Measurements from ENCODE around the gene GNGT1. TPM values are rescaled to one million over a fixed set of nuclear protein-coding genes. Genes with fewer than 3 reads are reported as not detected.
"Not testable (repeated sequence)": the region's sequence is repeated elsewhere in the genome, so short reads cannot be mapped to it uniquely, and the experiment has no call there.

GNGT1 gene
- polyA plus RNA-seq, 2 of the 4 experiments (the other 2 are of a cell fraction): not detected

DNA sequence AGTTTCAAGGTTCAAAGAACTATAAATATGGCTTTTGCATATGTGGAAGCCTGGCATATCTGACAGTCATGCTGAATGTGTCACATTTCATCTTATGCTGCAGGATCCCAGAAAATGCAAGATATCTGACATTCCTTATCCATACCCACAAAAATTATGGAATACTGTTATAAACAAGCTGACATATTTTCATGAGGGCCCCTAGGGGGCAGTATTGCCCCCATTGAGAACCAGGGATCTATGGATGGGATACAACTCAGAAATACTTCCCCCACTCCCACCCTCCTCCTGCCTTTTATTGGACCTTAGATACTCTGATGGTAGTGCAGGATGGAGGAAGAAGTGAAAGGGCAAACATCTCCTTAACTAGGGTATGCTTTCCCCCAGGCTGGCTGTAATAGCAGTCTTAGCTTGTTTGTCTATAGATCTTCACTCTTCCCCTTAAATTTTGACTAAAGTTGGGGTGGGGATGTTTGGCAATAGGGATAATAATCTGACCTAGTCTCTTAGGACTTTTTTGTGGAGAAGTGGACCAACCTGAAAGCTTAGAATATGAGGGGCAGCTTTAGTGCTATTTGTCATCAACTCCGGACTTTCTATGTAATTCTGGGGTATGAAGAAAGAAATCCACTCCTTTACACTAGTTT, 3.5 kb upstream of the GNGT1 start:
- peak; percentile 92 for FAIRE-seq
- peak; percentile 39 to 82; a peak in 3 of 6 replicates for ATAC-seq
- DNase-seq (ENCODE audit: low read depth in 1 of 2, low spot score in 1 of 2): peak in 1 of 2 experiments; percentile 74

DNA sequence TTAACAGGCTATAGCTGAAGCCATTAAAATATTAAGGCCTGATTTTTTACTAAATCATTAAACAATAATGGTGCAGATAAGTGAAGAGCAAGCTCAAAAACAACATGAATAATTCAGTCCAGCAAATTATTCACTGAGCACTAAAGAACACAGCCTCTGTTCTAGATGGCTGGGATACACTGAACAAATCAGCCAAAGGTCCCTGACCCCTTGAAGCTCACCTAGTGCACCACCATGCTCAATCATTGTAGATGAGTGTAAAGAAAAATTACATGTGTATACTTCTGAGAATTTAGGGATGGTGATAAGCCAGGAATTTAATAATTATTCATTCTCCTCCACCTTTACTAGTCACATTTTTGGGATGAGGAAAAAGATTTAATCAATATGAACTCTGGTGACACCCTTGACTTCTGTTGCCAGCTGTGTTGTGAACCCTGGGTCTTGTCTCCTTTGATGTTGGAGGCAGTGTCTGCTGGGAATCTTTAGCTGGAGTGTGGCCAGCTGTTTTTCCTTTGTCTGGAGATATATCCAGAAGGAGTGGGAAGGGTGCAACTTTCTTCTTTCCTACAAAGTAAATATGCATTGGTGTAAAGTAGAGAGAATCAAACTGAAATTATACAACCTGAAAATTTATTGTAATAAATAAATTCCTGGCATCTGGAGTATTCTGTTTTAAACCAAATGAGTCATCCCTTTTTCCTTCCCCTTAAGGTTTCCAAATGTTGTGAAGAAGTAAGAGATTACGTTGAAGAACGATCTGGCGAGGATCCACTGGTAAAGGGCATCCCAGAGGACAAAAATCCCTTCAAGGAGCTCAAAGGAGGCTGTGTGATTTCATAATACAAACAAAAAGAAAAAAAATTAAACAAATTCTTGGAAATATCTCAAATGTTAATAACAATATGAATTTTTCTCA, 4.0 kb downstream of the GNGT1 start:
- Histone ChIP-seq H3K4me1 (peaks cover 76% of the 10 kb centered on the region), H3K4me2 (peak overlapping the region; percentile 64), H3K9me3 (no peaks in the 10 kb centered on the region), H3K4me3 (no peak overlapping the region), H3K27ac (peak overlapping the region; percentile 67 to 88)
- ChIA-PET POLR2A (interaction anchor here (0.6 to 3.9 kb wide), 4 partner anchors 11 to 20 kb away, joined by 3 to 29 read pairs (median 14); partner anchors contain the start of genes GNG11 and TFPI2), CTCF (interaction anchor here (0.6 to 1.5 kb wide), 4 partner anchors 10 to 46 kb away, joined by 3 to 8 read pairs (median 3); partner anchors contain the start of gene GNG11)
- ATAC-seq (peak; percentile 61 to 63), FAIRE-seq (peak; percentile 98), DNase-seq (ENCODE audit: low read depth in 1 of 2, low spot score in 1 of 2) (peak in 1 of 2 experiments; percentile 79)
- WGBS (ENCODE audit: missing lambda C conversion rate): under 1% methylated on average over 3 of the region's 3 CpGs
- peak in 1 of 2 experiments; percentile 36; a peak in 1 of 5 replicates for TF ChIP-seq RAD21 (conservative IDR thresholded peaks at IDR 0.05 in 1 of 2, IDR thresholded peaks at IDR 0.05 in 1 of 2)
- TF ChIP-seq FOSL2 (IDR thresholded peaks at IDR 0.05): peak; percentile 92
- TF ChIP-seq FOSL2 (CRISPR knock-in tag; IDR thresholded peaks at IDR 0.05): peak; percentile 66
- no peak for TF ChIP-seq HEYL (CRISPR knock-in tag; IDR thresholded peaks at IDR 0.05)
- peak; percentile 97 for TF ChIP-seq JUNB (IDR thresholded peaks at IDR 0.05)
- peak; percentile 87 to 92; a peak in 4 of 5 replicates for TF ChIP-seq JUN (IDR thresholded peaks at IDR 0.05)
- TF ChIP-seq KDM1A (IDR thresholded peaks at IDR 0.05; ENCODE audit: low read depth): no peak
- TF ChIP-seq GATA3 (IDR thresholded peaks at IDR 0.05; ENCODE audit: borderline replicate concordance): peak; percentile 78
- TF ChIP-seq CEBPB (IDR thresholded peaks at IDR 0.05): peak; percentile 66 to 72
- TF ChIP-seq, protein P1, sequence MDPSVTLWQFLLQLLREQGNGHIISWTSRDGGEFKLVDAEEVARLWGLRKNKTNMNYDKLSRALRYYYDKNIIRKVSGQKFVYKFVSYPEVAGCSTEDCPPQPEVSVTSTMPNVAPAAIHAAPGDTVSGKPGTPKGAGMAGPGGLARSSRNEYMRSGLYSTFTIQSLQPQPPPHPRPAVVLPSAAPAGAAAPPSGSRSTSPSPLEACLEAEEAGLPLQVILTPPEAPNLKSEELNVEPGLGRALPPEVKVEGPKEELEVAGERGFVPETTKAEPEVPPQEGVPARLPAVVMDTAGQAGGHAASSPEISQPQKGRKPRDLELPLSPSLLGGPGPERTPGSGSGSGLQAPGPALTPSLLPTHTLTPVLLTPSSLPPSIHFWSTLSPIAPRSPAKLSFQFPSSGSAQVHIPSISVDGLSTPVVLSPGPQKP (IDR thresholded peaks at IDR 0.05; ENCODE audit: low read depth, low read length): no peak
- no peak for TF ChIP-seq NR3C1 (IDR thresholded peaks at IDR 0.05)
- TF ChIP-seq, protein P2, sequence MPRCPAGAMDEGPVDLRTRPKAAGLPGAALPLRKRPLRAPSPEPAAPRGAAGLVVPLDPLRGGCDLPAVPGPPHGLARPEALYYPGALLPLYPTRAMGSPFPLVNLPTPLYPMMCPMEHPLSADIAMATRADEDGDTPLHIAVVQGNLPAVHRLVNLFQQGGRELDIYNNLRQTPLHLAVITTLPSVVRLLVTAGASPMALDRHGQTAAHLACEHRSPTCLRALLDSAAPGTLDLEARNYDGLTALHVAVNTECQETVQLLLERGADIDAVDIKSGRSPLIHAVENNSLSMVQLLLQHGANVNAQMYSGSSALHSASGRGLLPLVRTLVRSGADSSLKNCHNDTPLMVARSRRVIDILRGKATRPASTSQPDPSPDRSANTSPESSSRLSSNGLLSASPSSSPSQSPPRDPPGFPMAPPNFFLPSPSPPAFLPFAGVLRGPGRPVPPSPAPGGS (IDR thresholded peaks at IDR 0.05): peak; percentile 77; the same call in 2 of the 3 replicates
- TF ChIP-seq EP300 (IDR thresholded peaks at IDR 0.05): peak; percentile 83 to 89; a peak in 4 of 5 replicates

More for the DNA sequence above, 3.5 kb upstream of the GNGT1 start:
- no peak overlapping the region for H3K4me3 ChIP-seq
- H3K27ac ChIP-seq: peak overlapping the region in 1 of 2 experiments; percentile 62; a peak in 3 of 6 replicates
- H3K9me3 ChIP-seq: no peaks in the 10 kb centered on the region
- peaks cover 25% of the 10 kb centered on the region for H3K4me1 ChIP-seq
- 100% methylated on average over 1 of the region's 1 CpG for WGBS (ENCODE audit: missing lambda C conversion rate)
- CTCF ChIA-PET: interaction anchor here (0.6 to 4.1 kb wide), 15 partner anchors 12 to 345 kb away, joined by 3 to 45 read pairs (median 3); partner anchors contain the start of genes GNG11 and TFPI2
- peak; percentile 74 to 79 for TF ChIP-seq RAD21 (conservative IDR thresholded peaks at IDR 0.05 in 1 of 2, IDR thresholded peaks at IDR 0.05 in 1 of 2)
- TF ChIP-seq HDAC2 (IDR thresholded peaks at IDR 0.05): no peak
- TF ChIP-seq HOXB13 (CRISPR knock-in tag; IDR thresholded peaks at IDR 0.05; ENCODE audit: low read depth): no peak
- TF ChIP-seq, protein P3, sequence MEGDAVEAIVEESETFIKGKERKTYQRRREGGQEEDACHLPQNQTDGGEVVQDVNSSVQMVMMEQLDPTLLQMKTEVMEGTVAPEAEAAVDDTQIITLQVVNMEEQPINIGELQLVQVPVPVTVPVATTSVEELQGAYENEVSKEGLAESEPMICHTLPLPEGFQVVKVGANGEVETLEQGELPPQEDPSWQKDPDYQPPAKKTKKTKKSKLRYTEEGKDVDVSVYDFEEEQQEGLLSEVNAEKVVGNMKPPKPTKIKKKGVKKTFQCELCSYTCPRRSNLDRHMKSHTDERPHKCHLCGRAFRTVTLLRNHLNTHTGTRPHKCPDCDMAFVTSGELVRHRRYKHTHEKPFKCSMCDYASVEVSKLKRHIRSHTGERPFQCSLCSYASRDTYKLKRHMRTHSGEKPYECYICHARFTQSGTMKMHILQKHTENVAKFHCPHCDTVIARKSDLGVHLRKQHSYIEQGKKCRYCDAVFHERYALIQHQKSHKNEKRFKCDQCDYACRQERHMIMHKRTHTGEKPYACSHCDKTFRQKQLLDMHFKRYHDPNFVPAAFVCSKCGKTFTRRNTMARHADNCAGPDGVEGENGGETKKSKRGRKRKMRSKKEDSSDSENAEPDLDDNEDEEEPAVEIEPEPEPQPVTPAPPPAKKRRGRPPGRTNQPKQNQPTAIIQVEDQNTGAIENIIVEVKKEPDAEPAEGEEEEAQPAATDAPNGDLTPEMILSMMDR (IDR thresholded peaks at IDR 0.05): peak; percentile 75
- peak; percentile 65 for TF ChIP-seq SMC3 (IDR thresholded peaks at IDR 0.05)
- H3K4me2 ChIP-seq: no peak overlapping the region
- POLR2A ChIA-PET: interaction anchor here (1.7 kb wide), 1 partner anchor 13 kb away, joined by 6 read pairs; the partner anchor contains the start of gene TFPI2

DNA sequence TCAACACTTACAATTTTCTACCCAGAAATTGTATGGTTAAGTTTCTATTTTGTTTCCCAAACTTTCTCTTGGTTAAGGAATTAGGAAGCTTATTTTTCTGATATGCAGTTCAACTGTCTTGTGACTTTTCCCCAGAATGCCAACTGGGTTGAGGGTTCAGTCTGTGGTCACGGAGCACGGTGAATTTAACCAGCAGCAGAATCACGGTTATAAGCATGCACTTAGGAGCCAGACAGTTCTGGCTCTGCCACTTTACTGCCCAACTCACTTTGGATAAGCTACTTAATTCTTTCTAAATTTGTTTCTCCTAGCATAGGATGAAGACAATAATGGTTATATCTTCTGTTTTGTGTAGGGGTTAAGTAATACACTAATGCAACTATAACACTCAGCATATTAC, 4.9 kb downstream of the GNGT1 start:
- ATAC-seq: peak in 1 of 2 experiments; percentile 28; a peak in 2 of 6 replicates
- FAIRE-seq: peak; percentile 86
- Histone ChIP-seq H3K4me2 (peak overlapping the region; percentile 64), H3K27ac (peak overlapping the region; percentile 56 to 81), H3K4me1 (peaks cover 85% of the 10 kb centered on the region)
- WGBS (ENCODE audit: missing lambda C conversion rate): 63% methylated on average over 2 of the region's 3 CpGs
- ChIA-PET CTCF (interaction anchor here (1.3 to 1.4 kb wide), 2 partner anchors 9 to 15 kb away, joined by 3 read pairs; no protein-coding TSS in a partner anchor), POLR2A (interaction anchor here (0.6 to 3.9 kb wide), 4 partner anchors 10 to 20 kb away, joined by 3 to 29 read pairs (median 14); partner anchors contain the start of genes GNG11 and TFPI2)
- H3K9me3 ChIP-seq; H3K4me3 ChIP-seq; DNase-seq (ENCODE audit: low read depth in 1 of 2, low spot score in 1 of 2): not testable (repeated sequence)

Data from A549 (cell line).